Chondrocyte (in vitro differentiated cells): ENCODE results near the gene CETP. TPM values are rescaled to one million over a fixed set of nuclear protein-coding genes. Genes with fewer than 3 reads are reported as not detected.

Experiments used
- DNase-seq: peaks from one replicate; pipeline ENCODE4 v3.0.0; 2021; ENCODE audit warnings: mixed read lengths, low spot score
- H3K27ac Mint-ChIP-seq: one replicate; pipeline ENCODE4 v1.8.0; 2021; ENCODE audit warnings: mild to moderate bottlenecking, moderate library complexity, mixed read lengths; ENCODE audit not compliant: unreplicated experiment
- H3K27me3 Mint-ChIP-seq: 2 replicates; pipeline ENCODE4 v1.8.0; 2021; ENCODE audit warnings: low read depth, mixed read lengths
- H3K36me3 Mint-ChIP-seq: 2 replicates; pipeline ENCODE4 v1.8.0; 2021; ENCODE audit warnings: low read depth, mixed read lengths
- H3K4me1 Mint-ChIP-seq: 2 replicates; pipeline ENCODE4 v1.8.0; 2021; ENCODE audit warnings: low read depth, mild to moderate bottlenecking, mixed read lengths
- H3K4me3 Mint-ChIP-seq: one replicate; pipeline ENCODE4 v1.8.0; 2021; ENCODE audit warnings: mild to moderate bottlenecking, moderate library complexity, mixed read lengths; ENCODE audit not compliant: unreplicated experiment
- H3K9me3 Mint-ChIP-seq: 2 replicates; pipeline ENCODE4 v1.8.0; 2021; ENCODE audit warnings: low read depth, mixed read lengths
- total RNA-seq: library from RNA; stranded (reverse); gene quantifications from 3 replicates; pipeline ENCODE4 v1.2.1, GENCODE V29; 2021
- TF ChIP-seq, protein P1 (sequence below): fragments of 200-600 bp; sonication (generic); IDR thresholded peaks from 2 replicates; pipeline ENCODE4 v1.5.0; 2021; ENCODE audit warnings: antibody characterized with exemption, mild to moderate bottlenecking, moderate library complexity

CETP gene
- total RNA-seq, 1 donor from 2014 or later: not detected

DNA sequence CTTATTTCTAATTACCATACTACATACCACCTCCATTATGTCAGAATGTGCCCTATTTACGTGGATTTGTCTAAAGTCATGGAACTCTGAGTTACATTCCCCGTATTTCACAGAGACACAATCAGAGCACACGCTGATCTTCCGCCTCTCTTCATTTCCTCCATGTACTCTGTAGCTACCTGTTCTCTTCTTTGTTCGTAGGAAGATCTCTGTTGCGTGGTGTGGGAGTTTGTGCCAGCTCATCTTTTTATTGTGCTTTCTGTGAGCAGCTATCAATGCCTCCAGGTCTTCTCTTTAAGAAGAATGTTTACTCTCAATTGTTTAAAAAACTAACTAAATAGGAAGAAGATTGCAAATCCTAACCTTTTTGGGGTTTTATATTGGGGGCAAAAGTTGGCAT, 54.6 kb downstream of the CETP start:
- H3K36me3 Mint-ChIP-seq: peaks cover 10% of the 10 kb centered on the region
- no peaks in the 10 kb centered on the region for H3K27me3 Mint-ChIP-seq
- DNase-seq: no peak
- TF ChIP-seq, protein P1, sequence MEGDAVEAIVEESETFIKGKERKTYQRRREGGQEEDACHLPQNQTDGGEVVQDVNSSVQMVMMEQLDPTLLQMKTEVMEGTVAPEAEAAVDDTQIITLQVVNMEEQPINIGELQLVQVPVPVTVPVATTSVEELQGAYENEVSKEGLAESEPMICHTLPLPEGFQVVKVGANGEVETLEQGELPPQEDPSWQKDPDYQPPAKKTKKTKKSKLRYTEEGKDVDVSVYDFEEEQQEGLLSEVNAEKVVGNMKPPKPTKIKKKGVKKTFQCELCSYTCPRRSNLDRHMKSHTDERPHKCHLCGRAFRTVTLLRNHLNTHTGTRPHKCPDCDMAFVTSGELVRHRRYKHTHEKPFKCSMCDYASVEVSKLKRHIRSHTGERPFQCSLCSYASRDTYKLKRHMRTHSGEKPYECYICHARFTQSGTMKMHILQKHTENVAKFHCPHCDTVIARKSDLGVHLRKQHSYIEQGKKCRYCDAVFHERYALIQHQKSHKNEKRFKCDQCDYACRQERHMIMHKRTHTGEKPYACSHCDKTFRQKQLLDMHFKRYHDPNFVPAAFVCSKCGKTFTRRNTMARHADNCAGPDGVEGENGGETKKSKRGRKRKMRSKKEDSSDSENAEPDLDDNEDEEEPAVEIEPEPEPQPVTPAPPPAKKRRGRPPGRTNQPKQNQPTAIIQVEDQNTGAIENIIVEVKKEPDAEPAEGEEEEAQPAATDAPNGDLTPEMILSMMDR: no peak
- H3K9me3 Mint-ChIP-seq: no peaks in the 10 kb centered on the region
- no peak overlapping the region for H3K4me3 Mint-ChIP-seq
- peaks cover 7% of the 10 kb centered on the region for H3K4me1 Mint-ChIP-seq
- H3K27ac Mint-ChIP-seq: no peak overlapping the region

DNA sequence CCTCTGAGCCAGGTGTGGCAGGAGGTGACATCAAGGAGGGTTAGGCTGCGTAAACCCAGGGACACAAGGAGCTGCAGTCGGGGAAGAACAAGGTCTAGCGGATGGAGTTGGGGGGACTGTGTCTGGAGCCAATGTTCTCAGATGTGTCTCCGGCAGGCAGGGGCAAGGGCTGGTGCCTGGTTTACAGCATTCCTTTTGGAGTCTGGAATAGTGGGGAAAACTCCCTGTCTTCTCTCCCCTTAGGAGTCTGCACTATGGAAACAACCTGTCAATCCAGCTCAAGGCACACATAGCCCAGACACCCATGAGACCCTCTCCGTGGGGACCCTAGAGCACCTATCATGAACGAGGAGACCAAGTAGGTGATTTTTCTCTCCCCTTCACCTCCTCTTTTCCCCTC, 55.1 kb downstream of the CETP start:
- no peak overlapping the region for H3K4me3 Mint-ChIP-seq
- H3K4me1 Mint-ChIP-seq: peaks cover 7% of the 10 kb centered on the region
- TF ChIP-seq, protein P1: no peak
- no peak for DNase-seq
- H3K27ac Mint-ChIP-seq: no peak overlapping the region
- no peaks in the 10 kb centered on the region for H3K27me3 Mint-ChIP-seq
- peaks cover 13% of the 10 kb centered on the region for H3K36me3 Mint-ChIP-seq
- H3K9me3 Mint-ChIP-seq: no peaks in the 10 kb centered on the region

DNA sequence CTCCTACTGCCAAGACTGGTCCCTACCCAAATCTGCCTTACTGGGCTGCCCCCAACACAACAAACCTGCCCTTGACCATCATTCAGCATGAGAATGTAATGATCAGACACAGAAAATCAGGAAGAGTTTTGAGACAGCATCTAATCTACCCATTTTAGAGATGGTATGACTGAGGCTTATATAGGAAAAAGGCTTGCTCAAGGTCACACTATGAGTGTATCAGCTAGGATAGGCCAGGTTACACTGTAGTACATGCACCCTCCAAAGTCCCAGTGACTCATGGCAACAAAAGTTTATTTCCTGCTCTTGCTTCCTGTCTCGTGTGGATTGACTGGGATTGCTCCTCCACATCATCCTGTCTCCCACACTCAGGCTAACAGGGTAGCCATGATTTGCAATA, 55.5 kb downstream of the CETP start:
- H3K27me3 Mint-ChIP-seq: no peaks in the 10 kb centered on the region
- TF ChIP-seq, protein P1: no peak
- H3K4me1 Mint-ChIP-seq: peaks cover 7% of the 10 kb centered on the region
- peaks cover 13% of the 10 kb centered on the region for H3K36me3 Mint-ChIP-seq
- H3K27ac Mint-ChIP-seq: no peak overlapping the region
- no peak for DNase-seq
- H3K4me3 Mint-ChIP-seq: no peak overlapping the region
- H3K9me3 Mint-ChIP-seq: no peaks in the 10 kb centered on the region

DNA sequence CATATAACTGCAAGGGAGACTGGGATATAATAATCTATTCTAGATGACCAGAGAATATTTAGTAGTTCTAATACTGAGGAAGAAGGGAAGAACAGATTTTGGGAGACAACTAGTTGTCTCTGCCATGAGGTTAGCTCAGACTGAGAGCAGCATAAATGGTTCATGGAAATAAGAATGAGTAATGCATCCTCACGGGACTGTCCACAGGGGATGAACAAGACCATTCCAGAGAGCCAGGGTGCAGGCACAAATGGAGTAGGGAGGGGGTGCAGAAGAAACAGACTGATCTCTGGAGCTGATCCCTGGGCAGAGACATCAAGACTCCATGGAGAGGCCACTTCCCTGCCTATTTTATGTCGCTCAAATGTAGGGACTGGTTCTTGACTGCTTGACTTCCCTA, 58.0 kb downstream of the CETP start:
- H3K27ac Mint-ChIP-seq: no peak overlapping the region
- no peaks in the 10 kb centered on the region for H3K27me3 Mint-ChIP-seq
- peaks cover 4% of the 10 kb centered on the region for H3K4me1 Mint-ChIP-seq
- H3K36me3 Mint-ChIP-seq: peaks cover 13% of the 10 kb centered on the region
- no peaks in the 10 kb centered on the region for H3K9me3 Mint-ChIP-seq
- H3K4me3 Mint-ChIP-seq: no peak overlapping the region
- TF ChIP-seq, protein P1: no peak
- DNase-seq: no peak

DNA sequence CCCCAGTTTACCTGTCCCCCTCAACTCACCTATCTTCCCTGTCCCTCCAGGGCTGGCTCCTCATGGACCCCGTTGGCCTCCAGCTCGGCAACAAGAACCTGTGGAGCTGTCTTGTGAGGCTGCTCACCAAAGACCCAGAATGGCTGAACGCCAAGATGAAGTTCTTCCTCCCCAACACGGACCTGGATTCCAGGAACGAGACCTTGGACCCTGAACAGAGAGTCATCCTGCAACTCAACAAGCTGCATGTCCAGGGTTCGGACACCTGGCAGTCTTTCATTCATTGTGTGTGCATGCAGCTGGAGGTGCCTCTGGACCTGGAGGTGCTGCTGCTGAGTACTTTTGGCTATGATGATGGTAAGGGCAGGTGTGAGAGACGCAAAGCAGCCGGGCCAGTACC, 58.9 kb downstream of the CETP start:
- no peaks in the 10 kb centered on the region for H3K27me3 Mint-ChIP-seq
- no peaks in the 10 kb centered on the region for H3K9me3 Mint-ChIP-seq
- H3K27ac Mint-ChIP-seq: no peak overlapping the region
- H3K36me3 Mint-ChIP-seq: peaks cover 13% of the 10 kb centered on the region
- peaks cover 3% of the 10 kb centered on the region for H3K4me1 Mint-ChIP-seq
- no peak overlapping the region for H3K4me3 Mint-ChIP-seq
- no peak for DNase-seq
- TF ChIP-seq, protein P1: no peak
